ENCODE results near the gene CHML.

Gene CHML

DNA sequence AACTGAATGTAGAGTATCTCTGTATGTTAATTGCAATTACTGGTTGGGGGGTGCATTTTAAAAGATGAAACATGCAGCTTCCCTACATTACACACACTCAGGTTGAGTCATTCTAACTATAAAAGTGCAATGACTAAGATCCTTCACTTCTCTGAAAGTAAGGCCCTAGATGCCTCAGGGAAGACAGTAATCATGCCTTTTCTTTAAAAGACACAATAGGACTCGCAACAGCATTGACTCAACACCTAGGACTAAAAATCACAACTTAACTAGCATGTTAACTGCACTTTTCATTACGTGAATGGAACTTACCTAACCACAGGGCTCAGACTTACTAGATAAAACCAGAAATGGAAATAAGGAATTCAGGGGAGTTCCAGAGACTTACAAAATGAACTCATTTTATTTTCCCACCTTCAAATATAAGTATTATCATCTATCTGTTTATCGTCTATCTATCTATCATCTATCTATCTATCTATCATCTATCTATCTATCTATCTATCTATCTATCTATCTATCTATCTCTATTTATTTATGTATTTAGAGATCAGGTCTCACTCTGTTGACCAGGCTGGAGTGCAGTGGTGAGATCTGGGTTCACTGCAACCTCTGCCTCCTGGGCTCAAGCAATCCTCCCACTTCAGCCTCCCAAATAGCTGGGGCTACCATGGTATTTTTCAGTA is 47.8 kb downstream of the CHML start:
- no peak for DNase-seq
- Histone ChIP-seq H3K4me3 (no peak overlapping the region), H3K9me3 (no peaks in the 10 kb centered on the region), H3K36me3 (peaks cover 0 to 7% (median 0%) of the 10 kb centered on the region in 3 donors), H3K27me3 (no peaks in the 10 kb centered on the region), H3K27ac (no peak overlapping the region), H3K4me1 (no peaks in the 10 kb centered on the region)
- intact Hi-C loops (cut with DNase I; ENCODE audit: low total_unique reads): no loop called here
- TF ChIP-seq CTCF (IDR thresholded peaks at IDR 0.05): no peak

DNA sequence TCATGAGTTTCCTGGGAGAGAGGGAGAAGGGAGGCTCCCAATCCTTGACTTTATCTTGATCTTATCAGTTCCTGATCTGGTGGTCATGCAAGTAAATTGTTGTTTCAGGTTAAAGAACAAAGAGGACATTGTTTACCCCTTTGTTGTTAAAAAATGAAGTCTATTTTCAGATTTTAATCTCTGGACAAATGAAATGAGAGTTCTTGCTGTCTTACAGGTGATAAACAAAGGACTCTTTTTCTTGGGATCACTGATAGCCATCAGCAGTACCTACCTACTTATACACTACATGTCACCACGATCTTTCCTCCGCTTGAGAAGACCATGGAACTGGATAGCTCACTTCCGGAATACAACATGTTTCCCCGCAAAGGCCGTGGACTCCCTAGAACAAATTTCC is 48.4 kb downstream of the CHML start:
- Histone ChIP-seq H3K27me3 (no peaks in the 10 kb centered on the region), H3K4me1 (no peaks in the 10 kb centered on the region), H3K27ac (no peak overlapping the region), H3K36me3 (peaks cover 0 to 7% (median 0%) of the 10 kb centered on the region in 3 donors), H3K9me3 (no peaks in the 10 kb centered on the region), H3K4me3 (no peak overlapping the region)
- DNase-seq: no peak
- intact Hi-C loops (cut with DNase I; ENCODE audit: low total_unique reads): no loop called here
- no peak for TF ChIP-seq CTCF (IDR thresholded peaks at IDR 0.05)

DNA sequence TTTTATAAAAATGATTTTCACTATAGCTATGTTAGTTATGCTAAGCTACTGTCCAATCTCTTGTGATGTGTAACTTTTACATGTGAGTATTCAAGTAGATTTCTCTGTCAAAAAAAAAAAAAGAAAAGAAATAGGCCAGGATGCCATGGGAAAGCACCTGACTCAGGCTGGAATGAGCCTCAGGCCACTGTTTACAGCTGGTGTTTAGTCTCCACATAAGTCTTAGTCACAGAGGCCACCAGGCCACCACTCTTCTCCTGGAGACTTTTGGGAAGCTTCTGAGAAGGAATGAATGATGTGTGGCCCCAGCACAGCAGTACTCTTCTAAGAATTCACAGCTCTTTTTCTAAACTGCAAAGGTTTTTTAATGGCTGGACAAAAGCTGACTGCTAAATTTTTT is 48.9 kb downstream of the CHML start:
- TF ChIP-seq CTCF (IDR thresholded peaks at IDR 0.05): no peak
- no peaks in the 10 kb centered on the region for H3K4me1 ChIP-seq
- no peak for DNase-seq
- no peak overlapping the region for H3K4me3 ChIP-seq
- peaks cover 0 to 7% (median 0%) of the 10 kb centered on the region in 3 donors for H3K36me3 ChIP-seq
- intact Hi-C loops (cut with DNase I; ENCODE audit: low total_unique reads): no loop called here
- no peaks in the 10 kb centered on the region for H3K9me3 ChIP-seq
- no peaks in the 10 kb centered on the region for H3K27me3 ChIP-seq
- no peak overlapping the region for H3K27ac ChIP-seq

DNA sequence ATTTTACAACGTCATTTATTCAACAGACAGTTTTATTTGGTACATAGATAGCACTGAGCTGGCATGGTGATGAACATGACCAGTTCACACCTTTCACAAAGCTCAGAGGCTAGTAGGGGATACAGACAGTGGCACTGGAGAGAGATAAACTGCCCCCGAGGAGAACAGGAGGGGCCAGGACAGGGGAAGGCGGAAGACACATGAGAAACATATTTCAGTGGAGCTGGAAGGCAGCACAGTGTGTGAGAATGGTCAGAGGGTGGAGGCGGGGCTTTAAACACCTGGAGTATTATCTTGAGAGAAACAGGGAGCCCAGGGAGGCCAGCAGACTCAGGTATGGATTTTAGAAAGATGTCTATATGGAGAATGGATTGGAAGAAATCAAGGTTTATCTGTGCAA is 49.5 kb downstream of the CHML start:
- Histone ChIP-seq H3K36me3 (peaks cover 0 to 3% (median 0%) of the 10 kb centered on the region in 3 donors), H3K27me3 (no peaks in the 10 kb centered on the region), H3K9me3 (no peaks in the 10 kb centered on the region), H3K4me1 (no peaks in the 10 kb centered on the region), H3K4me3 (no peak overlapping the region), H3K27ac (no peak overlapping the region)
- intact Hi-C loops (cut with DNase I; ENCODE audit: low total_unique reads): no loop called here
- no peak for TF ChIP-seq CTCF (IDR thresholded peaks at IDR 0.05)
- DNase-seq: no peak
